SK-N-MC (cell line): Measurements from ENCODE around the gene LMTK2.

Experiments used
- EZH2 ChIP-seq: fragments of 200-600 bp; sonication (generic); IDR thresholded peaks from one replicate; pipeline ENCODE4 v1.6.1; 2017; ENCODE audit warnings: antibody characterized with exemption
- POLR2AphosphoS5 ChIP-seq: IDR thresholded peaks from 2 replicates; pipeline ENCODE4 v1.6.1; 2012; ENCODE audit warnings: mild to moderate bottlenecking, low read depth, low read length, borderline replicate concordance

DNA sequence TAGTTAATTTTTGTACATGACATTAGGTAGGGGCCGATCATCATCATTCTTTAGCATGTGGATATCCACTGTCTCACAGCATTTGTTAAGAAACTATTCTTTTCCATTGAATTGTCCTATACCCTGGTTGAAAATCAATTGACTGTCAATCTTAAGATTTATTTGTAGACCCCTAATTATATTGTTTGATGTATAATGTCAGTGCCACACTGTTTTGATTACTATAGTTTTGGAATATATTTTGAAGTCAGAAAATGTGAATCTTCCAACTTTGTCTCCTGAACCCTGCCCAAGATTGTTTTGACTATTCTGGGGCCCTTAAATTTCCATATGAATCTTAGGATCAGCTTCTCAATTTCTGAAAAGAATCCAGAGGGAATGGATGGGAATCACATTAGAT lies 6.6 kb upstream of the LMTK2 start:
- TF ChIP-seq EZH2 = no peak
- TF ChIP-seq POLR2AphosphoS5 = no peak
